ENCODE results near the gene ARL15.

- no peak for TF ChIP-seq CTCF (IDR thresholded peaks at IDR 0.05)
- TF ChIP-seq POLR2A (IDR thresholded peaks at IDR 0.05), result no peak
- TF ChIP-seq EP300 (IDR thresholded peaks at IDR 0.05), result no peak
These were observed 8.1 kb downstream of the ARL15 start for GRCh38 chr5:54302267-54302687.
